ENCODE results near the gene SPATA25.

Gene SPATA25

GRCh38 chr20:45863543-45864470, 23.6 kb downstream of the SPATA25 start:
- DNase-seq: no peak

GRCh38 chr20:45861221-45862075, 26.0 kb downstream of the SPATA25 start:
- no peak for DNase-seq

- DNase-seq: no peak
Measured at GRCh38 chr20:45860560-45861220, 26.7 kb downstream of the SPATA25 start.

GRCh38 chr20:45859916-45860315, 27.5 kb downstream of the SPATA25 start:
- no peak for DNase-seq

DNA sequence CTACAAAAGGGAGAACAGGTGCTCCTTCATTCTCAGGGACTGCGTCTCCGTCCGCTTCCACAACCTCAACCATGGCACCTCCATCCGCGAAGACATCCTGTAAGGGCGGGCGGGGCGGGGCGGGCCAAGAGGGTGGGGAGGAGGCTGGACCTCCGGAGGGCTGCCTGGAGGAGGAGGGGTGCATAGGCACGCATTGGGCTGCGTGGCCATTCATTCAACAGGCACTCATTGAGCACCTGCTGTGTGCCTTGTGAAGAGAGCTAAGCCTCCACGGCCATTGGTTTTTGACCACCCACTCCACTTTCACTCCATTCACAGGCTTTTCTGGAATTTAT, 29.6 kb downstream of the SPATA25 start:
- no peak for DNase-seq

DNA sequence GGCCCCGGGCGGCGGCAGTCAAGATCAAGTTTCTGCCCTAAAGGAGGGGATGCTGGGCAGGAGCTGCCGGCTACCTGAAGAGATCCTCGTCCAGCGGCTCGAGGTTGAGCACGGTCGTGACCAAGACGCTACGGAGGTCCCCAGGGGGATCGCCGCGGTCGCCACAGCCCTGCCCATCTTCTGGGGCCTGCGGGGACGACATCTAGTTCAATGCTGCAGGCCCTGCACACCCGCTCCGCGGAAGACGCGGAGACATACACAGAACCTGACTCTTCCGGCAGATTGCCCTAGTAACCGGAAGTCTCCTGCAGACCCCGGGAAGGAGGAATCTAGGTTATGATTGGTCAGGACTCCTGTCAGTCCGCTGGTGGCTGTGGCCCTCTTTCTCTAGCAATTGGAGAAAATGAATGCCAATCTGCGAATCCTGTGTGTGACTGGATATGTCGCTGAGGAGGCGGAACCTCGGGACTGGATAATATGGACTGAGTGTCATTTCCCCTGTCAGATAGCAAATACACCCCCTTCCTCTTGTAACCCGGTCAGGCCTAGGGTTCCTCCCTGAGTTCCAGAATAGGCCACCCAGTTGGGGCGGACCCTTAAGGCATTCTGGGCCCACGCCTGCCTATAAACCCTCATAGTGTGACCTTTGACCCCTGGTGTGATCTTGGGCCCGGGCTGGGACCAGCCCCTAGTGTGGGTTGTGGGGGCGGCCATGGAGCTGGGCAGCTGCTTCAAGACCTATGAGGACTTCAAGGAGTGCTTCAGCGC, 30.1 kb downstream of the SPATA25 start, which contains the start of the genes ACOT8 and ZSWIM3:
Gene ACOT8 (minus strand): TSS at position 279 of the 768 bp plus-strand sequence. CDS start 77 bp downstream, at position 202.
Gene ZSWIM3 (plus strand): TSS at position 501 of the 768 bp plus-strand sequence. CDS start 212 bp downstream, at position 713.
- peak; percentile 86 for DNase-seq

- no peak for DNase-seq
Measured at GRCh38 chr20:45853484-45853883, 33.9 kb downstream of the SPATA25 start.

DNA sequence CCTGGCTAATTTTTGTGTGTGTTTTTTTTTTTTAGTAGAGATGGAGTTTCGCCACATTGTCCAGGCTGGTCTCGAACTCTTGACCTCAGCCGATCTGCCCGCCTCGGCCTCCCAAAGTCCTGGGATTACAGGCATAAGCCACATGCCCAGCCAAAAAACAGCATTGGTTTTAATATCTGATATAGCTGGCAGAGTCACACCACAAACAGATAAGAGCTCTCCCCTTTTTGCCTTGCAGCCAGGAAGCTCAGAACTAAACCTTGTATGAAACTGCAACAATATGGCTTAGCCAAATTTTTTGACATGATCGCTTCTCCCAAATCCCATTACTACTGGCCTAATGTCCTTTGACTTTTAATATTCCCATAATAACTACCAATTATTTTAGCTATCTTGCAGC, 35.1 kb downstream of the SPATA25 start:
- no peak for DNase-seq

DNA sequence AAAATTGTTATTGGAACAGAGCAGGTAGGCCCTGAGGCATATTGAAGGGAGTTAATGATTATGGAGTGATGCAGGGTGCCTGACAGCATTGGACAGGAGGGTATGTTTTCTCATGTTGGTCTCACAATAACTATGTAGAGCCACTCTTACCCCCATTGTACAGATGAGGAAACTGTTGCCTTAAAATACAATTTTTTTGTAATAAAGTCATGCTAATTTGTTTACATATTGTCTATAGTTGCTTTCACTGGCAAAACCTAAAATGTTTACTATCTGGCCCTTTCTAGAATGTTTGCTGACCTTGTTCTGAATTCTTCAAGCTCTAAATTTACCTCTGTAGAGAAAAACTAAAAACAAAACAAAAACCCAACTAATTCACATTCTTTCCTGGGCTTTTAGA, 35.9 kb downstream of the SPATA25 start:
- DNase-seq: no peak

DNA sequence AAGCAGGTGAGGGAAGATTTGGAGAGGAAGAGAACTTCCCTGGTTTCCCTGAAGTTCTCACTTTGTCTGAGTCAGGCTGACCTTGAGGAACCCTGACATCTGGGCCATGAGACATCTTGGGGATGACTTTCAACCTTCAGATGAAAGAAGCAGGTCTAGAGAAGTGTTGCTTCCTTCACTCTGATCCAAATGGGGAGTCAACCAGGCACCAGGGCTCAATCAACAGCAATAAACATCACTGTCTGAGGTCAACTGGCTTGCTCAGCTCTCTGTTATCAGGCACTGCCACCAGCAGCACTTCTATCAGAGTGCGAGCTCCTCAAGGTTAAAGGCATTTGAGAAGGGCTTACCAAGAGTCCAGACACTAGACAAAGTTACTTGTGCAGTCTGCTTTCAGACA, 36.5 kb downstream of the SPATA25 start:
- DNase-seq: no peak

- DNase-seq: no peak
Measured at GRCh38 chr20:45850238-45850637, 37.2 kb downstream of the SPATA25 start.

DNA sequence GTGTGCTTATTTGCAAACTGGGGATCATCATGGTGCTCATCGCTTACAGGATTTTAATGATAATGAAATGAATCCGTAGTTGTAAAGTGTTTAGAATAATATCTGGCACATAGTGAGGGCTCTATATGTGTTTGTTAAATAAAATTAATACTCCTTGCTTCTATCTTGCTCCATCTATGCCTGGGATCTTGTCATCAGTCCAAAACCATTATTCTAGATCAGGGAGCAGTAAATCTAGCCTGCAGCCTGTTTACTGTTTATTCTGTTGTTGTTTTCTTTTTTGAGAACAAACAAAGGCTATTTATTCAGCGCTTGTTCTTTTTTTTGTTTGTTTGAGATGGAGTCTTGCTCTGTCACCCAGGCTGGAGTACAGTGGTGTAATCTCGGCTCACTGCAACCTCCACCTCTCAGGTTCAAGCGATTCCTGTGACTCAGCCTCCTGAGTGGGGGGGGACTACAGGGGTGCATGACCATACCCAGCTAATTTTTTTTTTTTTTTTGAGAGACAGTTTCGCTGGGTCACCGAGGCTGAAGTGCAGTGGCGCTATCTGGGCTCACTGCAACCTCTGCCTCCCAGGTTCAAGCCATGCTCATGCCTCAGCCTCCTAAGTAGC, 38.3 kb downstream of the SPATA25 start:
- DNase-seq: no peak

GRCh38 chr20:45848421-45848820, 39.0 kb downstream of the SPATA25 start:
- no peak for DNase-seq

DNA sequence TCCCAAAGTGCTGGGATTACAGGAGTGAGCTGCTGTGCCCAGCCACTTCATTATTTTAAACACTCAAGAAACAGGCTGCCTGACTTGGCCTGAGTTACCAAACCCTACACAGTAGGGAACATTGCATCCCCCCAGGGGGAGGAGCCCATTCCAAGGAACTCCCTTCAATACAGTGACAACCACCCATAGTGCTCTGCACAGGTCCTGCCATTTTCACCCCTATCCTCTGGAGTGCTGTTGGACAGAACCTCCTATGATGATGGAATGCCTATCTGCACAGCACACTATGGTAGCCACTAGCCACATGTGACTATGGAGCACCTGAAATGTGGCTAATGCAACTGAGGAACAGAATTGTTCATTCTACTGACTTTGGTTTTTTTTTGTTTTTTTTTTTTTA, 42.0 kb downstream of the SPATA25 start:
- DNase-seq: no peak

GRCh38 chr20:45843506-45843905, 43.9 kb downstream of the SPATA25 start:
- no peak for DNase-seq

DNA sequence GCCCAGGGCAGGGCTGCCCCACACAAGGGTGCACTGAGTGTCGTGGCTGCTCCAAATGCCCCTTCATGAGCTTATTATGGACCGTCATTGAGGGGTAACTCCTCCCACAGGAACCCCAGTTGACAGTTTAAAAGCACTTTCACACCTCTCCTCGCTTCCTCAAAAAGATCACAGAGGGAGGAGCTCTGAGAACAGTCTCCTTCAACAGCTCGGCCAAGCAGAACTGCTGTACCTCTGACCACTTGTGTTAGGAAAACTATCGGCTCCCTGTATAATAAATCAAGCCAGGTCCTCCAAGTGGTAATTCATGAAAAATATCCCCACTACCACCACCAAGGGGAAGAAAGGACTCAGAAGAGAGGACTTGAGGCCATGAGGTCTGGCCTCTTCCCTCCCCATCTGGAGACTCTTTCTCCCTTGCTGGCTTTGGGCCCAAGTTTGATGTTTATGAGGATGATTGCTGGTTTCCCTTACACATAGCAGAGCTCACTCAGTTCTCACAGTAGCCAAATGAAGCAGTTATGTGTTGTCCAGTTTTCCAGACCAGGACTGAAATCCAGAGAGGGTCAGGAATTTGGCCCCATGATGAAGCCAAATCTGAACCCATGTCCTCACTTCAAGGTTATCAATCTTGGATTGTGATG, 45.1 kb downstream of the SPATA25 start:
- no peak for DNase-seq

DNA sequence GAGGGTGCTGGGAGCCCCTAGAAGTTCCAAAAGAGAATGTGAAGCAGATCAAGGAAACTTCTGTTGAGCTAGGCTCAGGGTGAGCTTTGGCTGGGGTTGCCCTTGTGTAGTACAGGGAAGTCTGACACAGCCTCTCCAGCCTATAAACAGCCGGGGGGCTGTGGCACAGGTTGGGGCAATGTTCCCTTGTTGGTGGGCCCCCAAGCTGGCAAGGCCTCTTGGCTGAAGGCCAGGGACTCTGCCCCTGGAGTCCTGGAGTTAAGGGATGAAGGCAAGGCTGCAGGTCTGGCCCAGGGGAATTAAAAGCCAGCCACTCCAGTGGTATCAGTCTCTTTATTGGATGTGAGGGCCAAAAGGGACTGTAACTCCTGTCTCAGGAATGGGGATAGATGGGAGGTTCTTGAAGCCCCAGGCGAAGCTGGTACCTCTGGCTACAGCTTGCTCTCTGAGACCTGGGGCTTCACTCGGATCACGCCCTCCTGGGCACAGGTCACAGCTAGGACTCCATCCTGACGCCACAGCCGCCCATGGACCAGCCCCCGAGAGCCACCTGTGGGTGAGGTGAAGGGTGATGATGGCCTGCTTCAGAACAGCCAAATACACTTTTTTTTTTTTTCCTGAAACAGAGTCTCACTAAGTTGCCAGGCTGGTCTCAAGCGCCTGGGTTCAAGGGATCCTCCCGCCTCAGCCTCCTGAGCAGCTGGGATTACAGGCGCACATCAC, 45.9 kb downstream of the SPATA25 start:
- no peak for DNase-seq

DNA sequence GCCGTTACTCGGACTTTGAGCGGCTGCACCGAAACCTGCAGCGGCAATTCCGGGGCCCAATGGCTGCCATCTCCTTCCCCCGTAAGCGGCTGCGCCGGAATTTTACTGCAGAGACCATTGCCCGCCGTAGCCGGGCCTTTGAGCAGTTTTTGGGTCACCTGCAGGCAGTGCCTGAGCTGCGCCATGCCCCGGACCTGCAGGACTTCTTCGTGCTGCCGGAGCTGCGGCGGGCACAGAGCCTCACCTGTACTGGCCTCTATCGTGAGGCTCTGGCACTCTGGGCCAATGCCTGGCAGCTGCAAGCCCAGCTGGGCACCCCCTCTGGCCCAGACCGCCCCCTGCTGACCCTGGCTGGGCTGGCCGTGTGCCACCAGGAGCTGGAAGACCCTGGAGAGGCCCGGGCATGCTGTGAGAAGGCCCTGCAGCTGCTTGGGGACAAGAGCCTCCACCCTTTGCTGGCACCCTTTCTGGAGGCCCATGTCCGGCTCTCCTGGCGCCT, 46.7 kb downstream of the SPATA25 start:
- no peak for DNase-seq

DNA sequence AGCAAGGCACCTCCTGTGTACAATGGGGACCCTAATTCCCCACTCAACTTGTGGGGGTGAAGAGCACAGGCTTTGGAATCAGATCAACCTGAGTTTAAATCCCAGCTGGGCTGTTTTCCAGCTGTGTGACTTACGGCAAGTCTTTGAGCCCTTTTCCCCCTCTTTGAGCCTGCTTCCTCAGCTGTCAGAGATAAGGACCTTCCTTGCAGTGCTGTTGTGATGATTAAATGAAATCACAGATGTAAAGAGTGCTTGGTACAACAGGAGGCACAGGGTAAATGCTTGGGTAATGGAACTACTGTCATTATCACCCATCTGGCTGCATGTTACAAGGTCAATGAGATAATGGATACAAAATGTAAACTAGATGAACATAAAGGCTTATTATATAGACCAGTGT, 50.6 kb downstream of the SPATA25 start:
- no peak for DNase-seq
